Astrocyte (in vitro differentiated cells and primary cell): ENCODE data around the gene KCNH4.

Experiments
- EZH2 ChIP-seq: IDR thresholded peaks from 2 replicates; pipeline ENCODE4 v1.6.1; 2012; ENCODE audit warnings: mild to moderate bottlenecking, low read length, inconsistent platforms; ENCODE audit not compliant: insufficient read depth
- TF ChIP-seq, protein P1 (sequence below): IDR thresholded peaks from 2 replicates; pipeline ENCODE4 v1.5.1; 2011; ENCODE audit warnings: low read depth, mild to moderate bottlenecking, inconsistent platforms, low read length, moderate library complexity; ENCODE audit not compliant: insufficient read depth

DNA sequence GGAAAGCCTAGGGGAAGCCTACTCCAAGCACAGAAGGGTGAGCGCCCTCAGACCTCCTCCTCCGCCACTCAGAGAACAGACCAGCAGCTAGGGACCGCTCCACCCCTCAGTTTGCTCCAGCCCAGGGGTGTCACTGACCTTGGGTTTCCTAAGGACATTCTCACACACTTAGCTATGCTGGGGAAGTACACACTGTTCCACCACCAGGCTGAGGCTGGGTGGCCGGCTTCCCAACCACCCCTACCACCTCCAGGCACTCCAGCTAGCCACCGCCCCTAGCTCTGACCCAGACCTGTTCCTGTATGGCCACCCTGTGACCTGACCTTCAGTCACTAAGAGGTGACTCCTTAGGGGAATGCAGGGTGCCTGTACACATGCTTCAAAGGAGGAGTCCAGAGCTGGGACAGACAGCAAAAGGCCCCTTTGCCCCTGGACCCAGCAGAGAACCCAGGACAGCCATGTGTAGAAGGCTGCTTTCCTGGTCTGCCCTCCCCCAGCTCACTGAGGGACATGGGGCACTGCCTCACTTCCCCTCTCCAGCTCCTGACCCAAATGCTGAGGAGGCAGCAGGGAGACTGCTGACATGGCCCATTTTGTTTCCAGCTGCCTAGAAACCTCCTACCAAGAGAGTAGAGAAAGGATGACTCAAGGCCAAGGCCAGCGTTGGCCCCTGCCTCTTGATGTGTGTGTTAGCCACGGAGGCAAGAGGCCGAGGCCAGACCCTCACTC is 51.7 kb downstream of the KCNH4 start:
- TF ChIP-seq, protein P1, sequence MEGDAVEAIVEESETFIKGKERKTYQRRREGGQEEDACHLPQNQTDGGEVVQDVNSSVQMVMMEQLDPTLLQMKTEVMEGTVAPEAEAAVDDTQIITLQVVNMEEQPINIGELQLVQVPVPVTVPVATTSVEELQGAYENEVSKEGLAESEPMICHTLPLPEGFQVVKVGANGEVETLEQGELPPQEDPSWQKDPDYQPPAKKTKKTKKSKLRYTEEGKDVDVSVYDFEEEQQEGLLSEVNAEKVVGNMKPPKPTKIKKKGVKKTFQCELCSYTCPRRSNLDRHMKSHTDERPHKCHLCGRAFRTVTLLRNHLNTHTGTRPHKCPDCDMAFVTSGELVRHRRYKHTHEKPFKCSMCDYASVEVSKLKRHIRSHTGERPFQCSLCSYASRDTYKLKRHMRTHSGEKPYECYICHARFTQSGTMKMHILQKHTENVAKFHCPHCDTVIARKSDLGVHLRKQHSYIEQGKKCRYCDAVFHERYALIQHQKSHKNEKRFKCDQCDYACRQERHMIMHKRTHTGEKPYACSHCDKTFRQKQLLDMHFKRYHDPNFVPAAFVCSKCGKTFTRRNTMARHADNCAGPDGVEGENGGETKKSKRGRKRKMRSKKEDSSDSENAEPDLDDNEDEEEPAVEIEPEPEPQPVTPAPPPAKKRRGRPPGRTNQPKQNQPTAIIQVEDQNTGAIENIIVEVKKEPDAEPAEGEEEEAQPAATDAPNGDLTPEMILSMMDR = no peak
- no peak for TF ChIP-seq EZH2
